SU-DHL-6 (cell line): ENCODE results near the gene IFI27L1.

ENCODE experiments used
- H2AFZ ChIP-seq: fragments of 200-600 bp; sonication (generic); 2 replicates; pipeline ENCODE4 v1.6.1; 2014; ENCODE audit warnings: low read depth, mild to moderate bottlenecking, moderate library complexity, mixed read lengths, antibody characterized with exemption, low read length; ENCODE audit not compliant: severe bottlenecking
- H3F3A ChIP-seq: fragments of 200-600 bp; shearing (Covaris generic); 2 replicates; pipeline ENCODE4 v1.6.0; 2016; ENCODE audit warnings: antibody characterized with exemption, mild to moderate bottlenecking; ENCODE audit not compliant: insufficient read depth
- H3K27ac ChIP-seq: fragments of 200-600 bp; sonication (generic); 2 replicates; pipeline ENCODE4 v1.5.1; 2016; ENCODE audit warnings: low read depth, mild to moderate bottlenecking, low read length, moderate library complexity, mixed read lengths
- H3K27me3 ChIP-seq: fragments of 200-600 bp; sonication (generic), shearing (Covaris generic); 2 replicates; pipeline ENCODE4 v1.6.0; 2014; ENCODE audit warnings: mild to moderate bottlenecking, low read length
- H3K36me3 ChIP-seq: fragments of 200-600 bp; sonication (generic); 2 replicates; pipeline ENCODE4 v1.6.1; 2014; ENCODE audit warnings: mild to moderate bottlenecking, low read length, mixed read lengths
- H3K4me2 ChIP-seq: fragments of 300-600, 200-600 bp; shearing (Covaris generic), sonication (generic); 2 replicates; pipeline ENCODE4 v1.6.0; 2014; ENCODE audit warnings: low read length, low read depth, mild to moderate bottlenecking; ENCODE audit not compliant: poor library complexity, severe bottlenecking
- H3K4me3 ChIP-seq: fragments of 200-600 bp; sonication (generic); 2 replicates; pipeline ENCODE4 v1.5.1; 2014; ENCODE audit warnings: antibody characterized with exemption, low read length, mild to moderate bottlenecking, mixed read lengths; ENCODE audit not compliant: insufficient read depth, poor library complexity, severe bottlenecking
- H3K79me2 ChIP-seq: fragments of 200-600 bp; sonication (generic); 2 replicates; pipeline ENCODE4 v1.6.1; 2014; ENCODE audit warnings: mild to moderate bottlenecking, low read length, moderate library complexity; ENCODE audit not compliant: insufficient read depth
- H3K9ac ChIP-seq: fragments of 200-600 bp; sonication (generic); 2 replicates; pipeline ENCODE4 v1.7.0; 2014; ENCODE audit warnings: mild to moderate bottlenecking, low read length
- H3K9me2 ChIP-seq: fragments of 200-600 bp; sonication (generic); replicated peaks from 2 replicates; pipeline ENCODE4 v1.6.1; 2014; ENCODE audit warnings: low read length; ENCODE audit not compliant: insufficient read depth
- H3K9me3 ChIP-seq: fragments of 200-600 bp; sonication (generic); 2 replicates; pipeline ENCODE4 v1.6.1; 2014; ENCODE audit warnings: low read length, mixed read lengths; ENCODE audit not compliant: insufficient read depth
- H4K20me1 ChIP-seq: fragments of 200-600 bp; sonication (generic); 2 replicates; pipeline ENCODE4 v1.6.1; 2014; ENCODE audit warnings: low read depth, mild to moderate bottlenecking, antibody characterized with exemption, low read length, moderate library complexity, mixed read lengths
- EZH2phosphoT487 ChIP-seq: fragments of 200-600 bp; sonication (generic), shearing (Covaris generic); conservative IDR thresholded peaks from 2 replicates; pipeline ENCODE4 v1.6.1; 2018; ENCODE audit warnings: mild to moderate bottlenecking, antibody characterized with exemption, low read length, moderate library complexity, mixed read lengths
- TF ChIP-seq, protein P1 (sequence below): fragments of 200-600 bp; sonication (generic); IDR thresholded peaks from one replicate; pipeline ENCODE4 v1.5.1; 2017; ENCODE audit warnings: antibody characterized with exemption, mild to moderate bottlenecking, low read length, moderate library complexity; ENCODE audit not compliant: insufficient read depth, poor library complexity, severe bottlenecking

IFI27L1 gene

DNA sequence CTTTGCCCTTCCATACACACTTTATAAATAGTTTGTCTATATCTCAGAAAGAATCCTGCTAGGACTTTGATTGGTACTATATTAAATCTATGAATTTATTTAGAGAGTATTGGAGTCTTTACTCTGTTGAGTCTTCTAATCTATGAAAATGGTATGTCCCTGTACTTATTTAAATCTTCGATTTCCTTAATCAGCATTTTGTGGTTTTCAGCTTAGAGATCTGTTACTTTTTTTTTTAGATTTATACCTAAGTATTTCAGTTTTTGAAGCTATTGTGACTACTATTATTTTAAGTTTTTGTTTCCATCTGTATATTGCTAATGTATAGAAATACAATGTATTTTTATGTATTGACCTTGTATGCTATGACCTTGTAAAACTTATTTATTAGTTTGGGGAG, 61.7 kb downstream of the IFI27L1 start:
- H3K79me2 ChIP-seq = no peaks in the 10 kb centered on the region
- no peaks in the 10 kb centered on the region for H4K20me1 ChIP-seq
- H3K4me2 ChIP-seq = no peak overlapping the region
- no peak overlapping the region for H3K9ac ChIP-seq
- no peaks in the 10 kb centered on the region for H3K36me3 ChIP-seq
- no peak overlapping the region for H2AFZ ChIP-seq
- no peak overlapping the region for H3K27ac ChIP-seq
- H3K27me3 ChIP-seq = no peaks in the 10 kb centered on the region
- TF ChIP-seq, protein P1, sequence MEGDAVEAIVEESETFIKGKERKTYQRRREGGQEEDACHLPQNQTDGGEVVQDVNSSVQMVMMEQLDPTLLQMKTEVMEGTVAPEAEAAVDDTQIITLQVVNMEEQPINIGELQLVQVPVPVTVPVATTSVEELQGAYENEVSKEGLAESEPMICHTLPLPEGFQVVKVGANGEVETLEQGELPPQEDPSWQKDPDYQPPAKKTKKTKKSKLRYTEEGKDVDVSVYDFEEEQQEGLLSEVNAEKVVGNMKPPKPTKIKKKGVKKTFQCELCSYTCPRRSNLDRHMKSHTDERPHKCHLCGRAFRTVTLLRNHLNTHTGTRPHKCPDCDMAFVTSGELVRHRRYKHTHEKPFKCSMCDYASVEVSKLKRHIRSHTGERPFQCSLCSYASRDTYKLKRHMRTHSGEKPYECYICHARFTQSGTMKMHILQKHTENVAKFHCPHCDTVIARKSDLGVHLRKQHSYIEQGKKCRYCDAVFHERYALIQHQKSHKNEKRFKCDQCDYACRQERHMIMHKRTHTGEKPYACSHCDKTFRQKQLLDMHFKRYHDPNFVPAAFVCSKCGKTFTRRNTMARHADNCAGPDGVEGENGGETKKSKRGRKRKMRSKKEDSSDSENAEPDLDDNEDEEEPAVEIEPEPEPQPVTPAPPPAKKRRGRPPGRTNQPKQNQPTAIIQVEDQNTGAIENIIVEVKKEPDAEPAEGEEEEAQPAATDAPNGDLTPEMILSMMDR = no peak
- TF ChIP-seq EZH2phosphoT487 = no peak
- H3F3A ChIP-seq = no peaks in the 10 kb centered on the region
- H3K9me2 ChIP-seq = no peaks in the 10 kb centered on the region
- H3K9me3 ChIP-seq = no peaks in the 10 kb centered on the region
- H3K4me3 ChIP-seq = no peak overlapping the region

DNA sequence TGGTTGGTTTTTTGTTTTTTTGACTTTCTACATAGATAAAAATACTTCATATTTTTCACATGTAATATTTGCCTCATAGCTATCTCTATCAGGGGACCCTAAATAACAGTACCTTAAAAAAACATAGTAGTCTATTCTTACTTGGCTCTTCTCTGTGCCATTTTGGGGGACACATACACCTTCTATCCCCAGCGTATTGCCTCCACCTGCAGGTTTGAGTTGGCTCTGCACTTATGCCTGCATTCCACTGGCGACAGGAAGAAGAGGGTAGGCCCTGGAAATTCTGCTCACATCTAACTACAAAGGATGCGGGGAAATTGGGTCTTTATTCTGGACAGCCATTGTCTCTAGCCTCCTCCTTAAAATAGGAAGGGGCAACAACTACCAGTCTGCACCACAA, 62.1 kb downstream of the IFI27L1 start:
- H2AFZ ChIP-seq = no peak overlapping the region
- no peaks in the 10 kb centered on the region for H4K20me1 ChIP-seq
- H3K4me3 ChIP-seq = no peak overlapping the region
- TF ChIP-seq, protein P1 = no peak
- TF ChIP-seq EZH2phosphoT487 = no peak
- no peak overlapping the region for H3K27ac ChIP-seq
- H3K9ac ChIP-seq = no peak overlapping the region
- no peak overlapping the region for H3K4me2 ChIP-seq
- H3F3A ChIP-seq = no peaks in the 10 kb centered on the region
- no peaks in the 10 kb centered on the region for H3K9me2 ChIP-seq
- no peaks in the 10 kb centered on the region for H3K36me3 ChIP-seq
- H3K9me3 ChIP-seq = no peaks in the 10 kb centered on the region
- no peaks in the 10 kb centered on the region for H3K27me3 ChIP-seq
- no peaks in the 10 kb centered on the region for H3K79me2 ChIP-seq

DNA sequence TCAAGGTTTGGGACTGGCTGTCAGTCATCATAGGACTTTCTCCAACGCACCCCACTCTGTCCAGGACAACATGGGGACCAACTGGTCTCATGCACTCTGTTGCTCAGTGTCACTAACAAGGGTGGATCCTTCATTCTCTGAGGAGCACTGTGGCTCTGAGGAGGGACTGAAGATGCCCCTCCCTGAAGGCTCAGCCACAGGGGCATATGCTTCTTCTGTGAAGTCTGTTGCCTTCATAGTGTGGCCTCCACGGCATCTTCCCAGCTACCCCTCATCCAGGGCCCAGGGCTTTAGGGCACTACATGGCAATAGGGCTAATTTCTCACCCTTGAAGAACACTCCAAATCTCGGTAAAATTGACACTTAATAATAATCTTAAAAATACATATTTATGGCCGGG, 62.6 kb downstream of the IFI27L1 start:
- no peaks in the 10 kb centered on the region for H3K79me2 ChIP-seq
- no peaks in the 10 kb centered on the region for H3K9me3 ChIP-seq
- TF ChIP-seq EZH2phosphoT487 = no peak
- TF ChIP-seq, protein P1 = no peak
- no peaks in the 10 kb centered on the region for H4K20me1 ChIP-seq
- no peak overlapping the region for H2AFZ ChIP-seq
- H3K4me3 ChIP-seq = no peak overlapping the region
- no peaks in the 10 kb centered on the region for H3F3A ChIP-seq
- H3K27me3 ChIP-seq = no peaks in the 10 kb centered on the region
- H3K9ac ChIP-seq = no peak overlapping the region
- H3K27ac ChIP-seq = no peak overlapping the region
- no peaks in the 10 kb centered on the region for H3K9me2 ChIP-seq
- H3K36me3 ChIP-seq = no peaks in the 10 kb centered on the region
- H3K4me2 ChIP-seq = no peak overlapping the region
